Left lung (tissue), 10 donors: ENCODE measurements around the gene MARCHF3. TPM values are rescaled to one million over a fixed set of nuclear protein-coding genes. Genes with fewer than 3 reads are reported as not detected.
"Not testable (repeated sequence)": the region's sequence is repeated elsewhere in the genome, so short reads cannot be mapped to it uniquely, and the experiment has no call there.

Experiments
- ATAC-seq: fragments of 200-7000 bp; cut with Tn5 transposase; one replicate; pipeline ENCODE4 v1.9.1; 2020; ENCODE audit warnings: moderate library complexity
- DNase-seq, 4 donors: peaks; one replicate each; pipeline ENCODE4 v3.0.0-alpha.2; 2013 to 2020
- H3K27ac ChIP-seq, 2 donors: fragments of 200-600 bp; sonication (generic) in 1 of 2; one replicate each; pipeline versions ENCODE4 v1.5.0 to v1.8.0; 2020 to 2021
- H3K27me3 ChIP-seq, 2 donors: fragments of 200-600 bp; sonication (generic) in 1 of 2; one replicate each; pipeline versions ENCODE4 v1.5.0 to v1.8.0; 2020 to 2021
- H3K36me3 ChIP-seq, 2 donors: fragments of 200-600 bp; sonication (generic) in 1 of 2; one replicate each; pipeline versions ENCODE4 v1.5.0 to v1.8.0; 2020 to 2021
- H3K4me1 ChIP-seq, 2 donors: fragments of 200-600 bp; one replicate each; pipeline ENCODE4 v1.8.0; 2021
- H3K4me3 ChIP-seq, 2 donors: fragments of 200-600 bp; sonication (generic) in 1 of 2; one replicate each; pipeline versions ENCODE4 v1.5.0 to v1.8.0; 2020 to 2021; ENCODE audit warnings: mild to moderate bottlenecking in 1 of 2
- H3K9me3 ChIP-seq, 2 donors: fragments of 200-600 bp; sonication (generic) in 1 of 2; one replicate each; pipeline versions ENCODE4 v1.5.0 to v1.8.0; 2020 to 2021
- intact Hi-C, 2 donors: fragments of 100-400 bp; cut with DNase I; formaldehyde crosslinking; loops; one replicate each; pipeline versions ENCODE4 v1.11.2 to v1.14.2; 2022
- polyA plus RNA-seq, 6 donors: library from polyadenylated mRNA; unstranded; fragments of 120-200 nt; gene quantifications; one replicate each; pipeline ENCODE4 v1.2.1, GENCODE V29; 2013; ENCODE audit not compliant: insufficient read length in 6 of 6
- total RNA-seq, 2 donors: library from RNA; stranded (reverse); fragmentation: NEBNext Ultra II Directional; extraction: Animal tissue kit (Norgen Biotek cat#: 25700); gene quantifications; one replicate each; pipeline ENCODE4 v1.2.1, GENCODE V29; 2021
- TF ChIP-seq, protein P1 (sequence below), 2 donors: fragments of 200-600 bp; sonication (generic) in 1 of 2; IDR thresholded peaks; one replicate each; pipeline versions ENCODE4 v1.5.0 to v1.8.0; 2021; ENCODE audit warnings: antibody characterized with exemption in 2 of 2
- donor health status: DM: no; HTN: yes; CAD: no.
- donor health status: DM: no; HTN: no; CAD: no.

The MARCHF3 gene
- total and polyA plus RNA-seq, 8 donors: 3.4 to 8.7 (median 5.5) TPM

DNA sequence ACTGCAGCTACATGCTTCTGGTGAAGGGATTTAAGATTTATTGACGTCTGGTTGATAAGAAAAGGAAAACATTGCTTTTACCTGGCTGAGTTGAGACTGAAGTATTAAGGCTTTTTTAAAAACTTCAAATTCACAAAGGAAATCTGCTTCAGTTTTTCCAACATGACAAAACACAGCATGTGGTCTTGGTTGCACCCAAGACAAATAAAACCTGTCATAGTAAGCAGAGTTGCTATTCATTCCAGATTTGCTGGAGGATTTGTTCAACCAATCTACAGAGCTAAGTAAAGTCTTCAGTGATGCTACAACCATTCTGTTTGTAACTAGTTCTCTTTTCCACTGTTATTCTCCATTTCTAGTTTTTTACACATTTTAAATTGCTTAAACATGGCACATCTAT is 31.6 kb upstream of the MARCHF3 start:
- no peaks in the 10 kb centered on the region for H3K36me3 ChIP-seq
- no peak overlapping the region for H3K4me3 ChIP-seq
- intact Hi-C loops: no loop called here
- H3K27me3 ChIP-seq: no peaks in the 10 kb centered on the region
- ATAC-seq: no peak
- no peak for DNase-seq
- no peaks in the 10 kb centered on the region for H3K9me3 ChIP-seq
- H3K4me1 ChIP-seq: no peaks in the 10 kb centered on the region
- H3K27ac ChIP-seq: no peak overlapping the region
- TF ChIP-seq, protein P1, sequence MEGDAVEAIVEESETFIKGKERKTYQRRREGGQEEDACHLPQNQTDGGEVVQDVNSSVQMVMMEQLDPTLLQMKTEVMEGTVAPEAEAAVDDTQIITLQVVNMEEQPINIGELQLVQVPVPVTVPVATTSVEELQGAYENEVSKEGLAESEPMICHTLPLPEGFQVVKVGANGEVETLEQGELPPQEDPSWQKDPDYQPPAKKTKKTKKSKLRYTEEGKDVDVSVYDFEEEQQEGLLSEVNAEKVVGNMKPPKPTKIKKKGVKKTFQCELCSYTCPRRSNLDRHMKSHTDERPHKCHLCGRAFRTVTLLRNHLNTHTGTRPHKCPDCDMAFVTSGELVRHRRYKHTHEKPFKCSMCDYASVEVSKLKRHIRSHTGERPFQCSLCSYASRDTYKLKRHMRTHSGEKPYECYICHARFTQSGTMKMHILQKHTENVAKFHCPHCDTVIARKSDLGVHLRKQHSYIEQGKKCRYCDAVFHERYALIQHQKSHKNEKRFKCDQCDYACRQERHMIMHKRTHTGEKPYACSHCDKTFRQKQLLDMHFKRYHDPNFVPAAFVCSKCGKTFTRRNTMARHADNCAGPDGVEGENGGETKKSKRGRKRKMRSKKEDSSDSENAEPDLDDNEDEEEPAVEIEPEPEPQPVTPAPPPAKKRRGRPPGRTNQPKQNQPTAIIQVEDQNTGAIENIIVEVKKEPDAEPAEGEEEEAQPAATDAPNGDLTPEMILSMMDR (IDR thresholded peaks at IDR 0.05): no peak

DNA sequence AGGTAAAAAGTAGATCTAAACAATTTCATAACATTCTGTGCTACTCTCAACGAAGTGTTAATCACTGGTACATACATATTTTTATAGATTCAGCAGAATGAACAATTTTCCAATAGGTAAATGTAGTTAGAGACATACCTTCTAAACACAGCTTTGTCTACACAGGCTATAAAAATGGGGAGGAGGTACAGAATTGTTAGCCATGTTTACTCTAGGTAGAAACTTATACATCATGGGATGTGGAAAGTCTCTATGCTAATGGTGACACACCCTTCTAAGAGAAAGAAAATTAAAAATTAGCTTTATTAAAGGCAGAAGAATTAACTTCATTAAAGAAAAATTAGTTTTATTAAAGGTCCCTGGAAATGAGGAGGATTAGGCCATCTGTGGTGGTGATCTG is 31.2 kb upstream of the MARCHF3 start:
- Histone ChIP-seq H3K4me1 (no peaks in the 10 kb centered on the region), H3K9me3 (no peaks in the 10 kb centered on the region), H3K27ac (no peak overlapping the region), H3K4me3 (no peak overlapping the region), H3K36me3 (no peaks in the 10 kb centered on the region), H3K27me3 (no peaks in the 10 kb centered on the region)
- DNase-seq (no peak), ATAC-seq (no peak)
- TF ChIP-seq, protein P1 (IDR thresholded peaks at IDR 0.05): no peak
- intact Hi-C loops: no loop called here

DNA sequence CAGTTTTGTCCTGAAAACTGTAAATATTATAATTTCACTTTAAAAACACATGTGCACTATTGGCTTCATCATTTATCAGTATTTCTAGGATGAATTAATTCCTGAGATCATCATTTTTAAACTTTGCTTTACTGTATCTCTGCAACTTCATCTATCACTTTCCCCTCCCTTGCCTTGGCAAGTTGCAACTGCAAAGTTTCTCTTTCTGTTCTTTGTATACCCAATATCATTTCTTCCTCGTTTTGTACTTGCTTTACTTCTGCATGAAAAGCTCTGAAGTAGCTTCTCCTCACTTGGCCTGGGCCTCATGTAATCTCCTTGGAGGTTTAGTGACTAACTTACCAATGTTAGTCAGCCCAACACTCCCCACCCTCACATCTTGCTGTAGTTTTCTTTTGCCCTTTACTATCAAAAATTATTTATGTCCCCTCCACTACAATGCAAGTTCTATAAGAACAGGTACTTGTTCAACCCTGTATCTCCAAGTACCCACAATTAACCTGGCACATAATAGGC is 30.2 kb upstream of the MARCHF3 start:
- intact Hi-C loops: no loop called here
- no peaks in the 10 kb centered on the region for H3K4me1 ChIP-seq
- no peaks in the 10 kb centered on the region for H3K27me3 ChIP-seq
- no peak overlapping the region for H3K4me3 ChIP-seq
- no peak for DNase-seq
- TF ChIP-seq, protein P1 (IDR thresholded peaks at IDR 0.05): no peak
- H3K27ac ChIP-seq: no peak overlapping the region
- no peak for ATAC-seq
- no peaks in the 10 kb centered on the region for H3K9me3 ChIP-seq
- no peaks in the 10 kb centered on the region for H3K36me3 ChIP-seq

DNA sequence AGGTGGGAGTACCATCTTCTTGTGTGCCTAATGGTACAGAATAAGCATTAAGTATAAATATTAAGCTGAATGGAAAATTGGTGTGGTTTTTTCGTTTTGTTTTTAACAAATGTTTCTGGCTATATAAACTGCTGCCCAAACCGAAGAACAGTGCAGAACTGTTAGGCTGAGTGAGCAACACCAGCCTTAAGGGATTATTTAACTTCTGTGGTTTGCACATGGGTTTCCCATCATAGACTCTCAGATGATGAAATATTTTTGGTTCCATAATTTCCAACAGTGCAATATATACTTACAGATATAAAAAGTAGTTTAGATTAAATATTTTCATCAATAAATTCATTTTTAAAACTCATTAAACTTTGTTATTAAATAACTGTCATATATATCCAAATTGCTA is 26.5 kb upstream of the MARCHF3 start:
- H3K36me3 ChIP-seq: no peaks in the 10 kb centered on the region
- H3K4me3 ChIP-seq: no peak overlapping the region
- no peaks in the 10 kb centered on the region for H3K9me3 ChIP-seq
- ATAC-seq (no peak), DNase-seq (no peak)
- no peaks in the 10 kb centered on the region for H3K4me1 ChIP-seq
- TF ChIP-seq, protein P1 (IDR thresholded peaks at IDR 0.05): no peak
- intact Hi-C loops: no loop called here
- no peaks in the 10 kb centered on the region for H3K27me3 ChIP-seq
- no peak overlapping the region for H3K27ac ChIP-seq

DNA sequence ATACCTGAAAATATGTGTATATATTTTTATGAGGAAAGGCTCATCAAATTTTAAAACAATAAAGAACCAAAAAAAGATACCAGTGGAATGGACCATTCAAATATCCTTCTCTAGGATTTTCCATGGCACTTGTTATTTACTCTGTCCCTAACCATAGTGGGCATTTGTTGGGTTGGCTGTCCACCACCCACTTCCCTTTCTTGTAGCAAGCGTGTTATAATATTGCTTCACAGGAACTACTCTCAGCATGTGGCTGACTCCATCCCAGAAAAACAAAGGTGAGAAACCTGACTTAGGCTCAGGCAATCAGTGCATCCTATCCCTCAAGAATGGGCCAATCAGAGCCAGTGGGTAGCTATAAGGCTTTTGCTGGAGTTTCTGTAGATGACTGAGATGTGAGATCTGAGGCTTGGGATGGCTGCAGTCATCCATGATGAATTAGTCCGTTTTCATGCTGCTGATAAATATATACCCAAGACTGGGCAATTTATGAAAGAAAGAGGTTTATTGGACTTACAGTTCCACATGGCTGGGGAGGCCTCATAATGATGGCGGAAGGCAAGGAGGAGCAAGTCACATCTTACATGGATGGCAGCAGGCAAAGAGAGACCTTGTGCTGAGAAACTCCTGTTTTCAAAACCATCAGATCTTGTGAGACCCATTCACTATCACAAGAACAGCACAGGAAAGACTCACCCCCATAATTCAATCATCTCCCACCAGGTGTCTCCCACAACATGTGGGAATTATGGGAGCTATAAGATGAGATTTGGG is 25.7 kb upstream of the MARCHF3 start:
- intact Hi-C loops: no loop called here
- Histone ChIP-seq H3K36me3 (no peaks in the 10 kb centered on the region), H3K9me3 (no peaks in the 10 kb centered on the region), H3K4me3 (no peak overlapping the region), H3K27ac (no peak overlapping the region), H3K4me1 (no peaks in the 10 kb centered on the region), H3K27me3 (no peaks in the 10 kb centered on the region)
- TF ChIP-seq, protein P1 (IDR thresholded peaks at IDR 0.05): no peak
- DNase-seq: no peak
- ATAC-seq: no peak

DNA sequence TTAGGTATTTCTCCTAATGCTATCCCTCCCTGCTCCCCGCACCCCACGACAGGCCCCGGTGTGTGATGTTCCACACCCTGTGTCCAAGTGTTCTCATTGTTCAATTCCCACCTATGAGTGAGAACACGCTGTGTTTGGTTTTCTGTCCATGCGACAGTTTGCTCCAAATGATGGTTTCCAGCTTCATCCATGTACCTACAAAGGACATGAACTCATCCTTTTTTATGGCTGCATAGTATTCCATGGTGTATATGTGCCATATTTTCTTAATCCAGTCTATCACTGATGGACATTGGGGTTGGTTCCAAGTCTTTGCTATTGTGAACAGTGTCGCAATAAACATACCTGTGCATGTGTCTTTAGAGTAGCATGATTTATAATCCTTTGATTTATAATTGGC is 23.2 kb upstream of the MARCHF3 start:
- H3K36me3 ChIP-seq, H3K4me1 ChIP-seq, H3K4me3 ChIP-seq, H3K27ac ChIP-seq, H3K27me3 ChIP-seq, intact Hi-C loops, ATAC-seq, H3K9me3 ChIP-seq, DNase-seq: not testable (repeated sequence)
